GM12864 (cell line): Measurements from ENCODE around the gene CLSTN2.

Experiments
- DNase-seq: peaks from one replicate; pipeline ENCODE4 v3.0.0-alpha.2; 2011; ENCODE audit warnings: low read depth
- H3K4me3 ChIP-seq: 2 replicates; pipeline ENCODE4 v1.5.1; 2011; ENCODE audit warnings: mild to moderate bottlenecking, low read depth, low read length, control low read depth
- CTCF ChIP-seq: IDR thresholded peaks from 2 replicates; pipeline ENCODE4 v1.5.1; 2011; ENCODE audit warnings: low read depth, mild to moderate bottlenecking, moderate library complexity, low read length, control low read depth, inconsistent platforms; ENCODE audit errors: missing control alignments

Gene CLSTN2

GRCh38 chr3:140455521-140456214, 520.7 kb downstream of the CLSTN2 start:
- TF ChIP-seq CTCF, result no peak
- no peak overlapping the region for H3K4me3 ChIP-seq
- DNase-seq, result no peak

GRCh38 chr3:140456974-140457373, 522.0 kb downstream of the CLSTN2 start:
- no peak overlapping the region for H3K4me3 ChIP-seq
- TF ChIP-seq CTCF, result no peak
- DNase-seq, result no peak

GRCh38 chr3:140459462-140459861, 524.5 kb downstream of the CLSTN2 start:
- no peak for DNase-seq
- no peak overlapping the region for H3K4me3 ChIP-seq
- no peak for TF ChIP-seq CTCF

GRCh38 chr3:140461250-140461649, 526.3 kb downstream of the CLSTN2 start:
- H3K4me3 ChIP-seq, result no peak overlapping the region
- no peak for TF ChIP-seq CTCF
- DNase-seq, result no peak

- DNase-seq, result no peak
- TF ChIP-seq CTCF, result no peak
- no peak overlapping the region for H3K4me3 ChIP-seq
Observed at GRCh38 chr3:140463355-140463754, 528.4 kb downstream of the CLSTN2 start.

GRCh38 chr3:140465988-140466387, 531.0 kb downstream of the CLSTN2 start:
- TF ChIP-seq CTCF, result no peak
- no peak for DNase-seq
- no peak overlapping the region for H3K4me3 ChIP-seq

- no peak for DNase-seq
- no peak overlapping the region for H3K4me3 ChIP-seq
- no peak for TF ChIP-seq CTCF
Observed at GRCh38 chr3:140466535-140466934, 531.5 kb downstream of the CLSTN2 start.
